Mesenchymal stem cell (in vitro differentiated cells and primary cell): ENCODE results near the gene VEZT.

Source experiments
- DNase-seq: peaks from one replicate; pipeline ENCODE4 v3.0.0-alpha.2; 2013
- H2AFZ ChIP-seq: one replicate; pipeline ENCODE4 v1.6.1; 2013; ENCODE audit warnings: low read depth, mild to moderate bottlenecking, control low read depth, inconsistent platforms, low read length, moderate library complexity
- H2AK5ac ChIP-seq: 2 replicates; pipeline ENCODE4 v1.6.1; 2013; ENCODE audit warnings: low read length, moderate library complexity, mild to moderate bottlenecking, inconsistent platforms; ENCODE audit not compliant: severe bottlenecking
- H2BK120ac ChIP-seq: one replicate; pipeline ENCODE4 v1.6.1; 2013; ENCODE audit warnings: low read depth, mild to moderate bottlenecking, inconsistent platforms, low read length, moderate library complexity
- H2BK12ac ChIP-seq, 2 experiments: one replicate each; pipeline ENCODE4 v1.6.1; 2013; ENCODE audit warnings: inconsistent platforms in 2 of 2, low read length in 2 of 2, mild to moderate bottlenecking in 2 of 2, moderate library complexity in 2 of 2, control low read depth in 1 of 2
- H2BK15ac ChIP-seq: one replicate; pipeline ENCODE4 v1.6.1; 2013; ENCODE audit warnings: mild to moderate bottlenecking, low read depth, inconsistent platforms; ENCODE audit not compliant: poor library complexity, severe bottlenecking
- H2BK5ac ChIP-seq: 2 replicates; pipeline ENCODE4 v1.6.1; 2013; ENCODE audit warnings: low read depth, mild to moderate bottlenecking, low read length, control low read depth, inconsistent platforms; ENCODE audit not compliant: poor library complexity, severe bottlenecking
- H3K14ac ChIP-seq, 2 experiments: one replicate each; pipeline ENCODE4 v1.6.1; 2013; ENCODE audit warnings: inconsistent platforms in 2 of 2, low read length in 2 of 2, control low read depth in 1 of 2, mild to moderate bottlenecking in 1 of 2, moderate library complexity in 1 of 2
- H3K18ac ChIP-seq, 2 experiments: one replicate each; pipeline ENCODE4 v1.6.1; 2013; ENCODE audit warnings: inconsistent platforms in 2 of 2, low read length in 2 of 2, control low read depth in 1 of 2, low read depth in 1 of 2, mild to moderate bottlenecking in 1 of 2
- H3K23ac ChIP-seq, 2 experiments: one replicate each; pipeline ENCODE4 v1.6.1; 2013; ENCODE audit warnings: inconsistent platforms in 2 of 2, low read length in 2 of 2, mild to moderate bottlenecking in 2 of 2, moderate library complexity in 2 of 2, control low read depth in 1 of 2
- H3K27ac ChIP-seq: 2 replicates; pipeline ENCODE4 v1.5.1; 2013; ENCODE audit warnings: mild to moderate bottlenecking, moderate library complexity, low read length, control low read depth, inconsistent platforms; ENCODE audit not compliant: poor library complexity, severe bottlenecking
- H3K27me3 ChIP-seq, 2 experiments: 2 replicates each; pipeline versions ENCODE4 v1.6.1 to v1.7.0; 2013; ENCODE audit warnings: low read length in 2 of 2, mild to moderate bottlenecking in 2 of 2, moderate library complexity in 2 of 2, control low read depth in 1 of 2, inconsistent platforms in 1 of 2; ENCODE audit not compliant: control insufficient read depth in 1 of 2, insufficient read depth in 1 of 2
- H3K36me3 ChIP-seq, 2 experiments: 2 replicates each; pipeline versions ENCODE4 v1.6.1 to v1.7.0; 2013; ENCODE audit warnings: low read length in 2 of 2, control low read depth in 1 of 2, inconsistent platforms in 1 of 2, low read depth in 1 of 2, mild to moderate bottlenecking in 1 of 2; ENCODE audit not compliant: insufficient read depth in 2 of 2, control insufficient read depth in 1 of 2
- H3K4ac ChIP-seq, 2 experiments: one replicate each; pipeline ENCODE4 v1.6.1; 2013; ENCODE audit warnings: inconsistent platforms in 2 of 2, low read length in 2 of 2, mild to moderate bottlenecking in 2 of 2, moderate library complexity in 2 of 2, control low read depth in 1 of 2, low read depth in 1 of 2
- H3K4me1 ChIP-seq: 2 replicates; pipeline ENCODE4 v1.6.1; 2013; ENCODE audit warnings: low read depth, low read length, control low read depth; ENCODE audit not compliant: control insufficient read depth, insufficient read depth
- H3K4me2 ChIP-seq: 2 replicates; pipeline ENCODE4 v1.6.1; 2013; ENCODE audit warnings: low read length, mild to moderate bottlenecking, inconsistent platforms; ENCODE audit not compliant: poor library complexity, severe bottlenecking
- H3K4me3 ChIP-seq, 2 experiments: 2 replicates each; pipeline versions ENCODE4 v1.5.1 to v1.7.0; 2013; ENCODE audit warnings: low read length in 2 of 2, mild to moderate bottlenecking in 2 of 2, control low read depth in 1 of 2, low read depth in 1 of 2; ENCODE audit not compliant: insufficient read depth in 1 of 2
- H3K79me1 ChIP-seq: replicated peaks from 2 replicates; pipeline ENCODE4 v1.6.1; 2013; ENCODE audit warnings: mild to moderate bottlenecking, control low read depth, low read length, inconsistent platforms; ENCODE audit not compliant: poor library complexity, severe bottlenecking
- H3K9ac ChIP-seq: 2 replicates; pipeline ENCODE4 v1.7.0; 2013; ENCODE audit warnings: mild to moderate bottlenecking, low read length, moderate library complexity
- H3K9me3 ChIP-seq: 2 replicates; pipeline ENCODE4 v1.7.0; 2013; ENCODE audit warnings: mild to moderate bottlenecking, low read length; ENCODE audit not compliant: control insufficient read depth
- H4K8ac ChIP-seq: one replicate; pipeline ENCODE4 v1.6.1; 2013; ENCODE audit warnings: inconsistent platforms, mild to moderate bottlenecking, low read length, moderate library complexity
- H4K91ac ChIP-seq: one replicate; pipeline ENCODE4 v1.6.1; 2013; ENCODE audit warnings: mild to moderate bottlenecking, low read length, inconsistent platforms
- WGBS: methylation state at CpG from one replicate; pipeline ENCODE4 v1.1.7; 2013; ENCODE audit warnings: mixed read lengths; 5-methylcytosine and 5-hydroxymethylcytosine counted together

VEZT gene

GRCh38 chr12:95337146-95337545, 119.5 kb downstream of the VEZT start:
- Histone ChIP-seq H3K27me3 (no peaks in the 10 kb centered on the region), H2BK15ac (no peak overlapping the region), H3K9ac (peak overlapping the region; percentile 4), H2AK5ac (no peak overlapping the region), H3K36me3 (no peaks in the 10 kb centered on the region), H3K9me3 (peaks cover 4% of the 10 kb centered on the region), H2AFZ (no peak overlapping the region), H4K91ac (no peak overlapping the region), H2BK5ac (no peak overlapping the region), H3K27ac (no peak overlapping the region), H3K4me3 (no peak overlapping the region), H2BK12ac (no peak overlapping the region), H3K14ac (no peak overlapping the region), H3K4ac (no peak overlapping the region), H3K4me2 (no peak overlapping the region), H3K23ac (no peak overlapping the region), H3K18ac (no peak overlapping the region), H3K79me1 (no peaks in the 10 kb centered on the region), H3K4me1 (no peaks in the 10 kb centered on the region), H4K8ac (no peak overlapping the region), H2BK120ac (no peak overlapping the region)
- 36% methylated on average over 4 of the region's 5 CpGs for WGBS
- no peak for DNase-seq

DNA sequence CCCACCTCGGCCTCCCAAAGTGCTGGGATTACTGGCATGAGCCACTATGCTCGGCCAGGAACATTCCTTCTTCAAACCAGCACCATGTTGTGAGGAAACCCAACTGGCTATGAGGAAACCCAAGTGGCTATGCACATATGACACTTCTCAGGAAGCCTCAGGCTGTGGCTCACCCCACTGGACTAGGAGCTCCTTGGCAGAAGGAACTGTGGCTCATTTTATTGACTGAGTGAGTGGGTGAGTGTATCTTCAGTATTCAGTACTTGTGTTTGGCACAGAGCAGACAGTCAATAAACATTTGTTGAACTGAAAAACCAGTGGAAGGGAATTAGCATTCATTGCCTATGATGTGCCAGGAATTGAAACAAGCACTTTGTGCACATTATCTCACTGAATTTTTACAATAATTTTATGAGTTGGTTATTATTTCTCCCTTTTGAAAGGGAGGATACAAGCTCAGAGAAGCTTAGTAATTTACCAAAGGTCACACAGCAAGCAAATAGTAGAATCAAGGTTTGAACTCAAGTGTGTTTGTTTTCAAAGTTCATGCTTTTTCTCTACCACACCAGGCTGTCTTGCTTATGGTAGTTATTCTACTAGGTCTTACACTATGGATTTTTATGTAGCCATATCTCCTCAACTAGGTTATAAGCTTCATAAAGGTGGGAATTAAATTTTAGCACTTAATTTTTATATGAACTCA, 121.6 kb downstream of the VEZT start:
- Histone ChIP-seq H2BK120ac (no peak overlapping the region), H3K14ac (no peak overlapping the region), H3K36me3 (no peaks in the 10 kb centered on the region), H2BK12ac (no peak overlapping the region), H3K27ac (no peak overlapping the region), H2AK5ac (no peak overlapping the region), H2BK15ac (no peak overlapping the region), H3K4ac (no peak overlapping the region), H3K79me1 (no peaks in the 10 kb centered on the region), H3K4me2 (no peak overlapping the region), H3K27me3 (no peaks in the 10 kb centered on the region), H4K8ac (no peak overlapping the region), H3K18ac (no peak overlapping the region), H3K9me3 (peaks cover 4% of the 10 kb centered on the region), H3K4me3 (no peak overlapping the region), H4K91ac (no peak overlapping the region), H2AFZ (no peak overlapping the region), H2BK5ac (no peak overlapping the region), H3K23ac (no peak overlapping the region), H3K9ac (no peak overlapping the region), H3K4me1 (no peaks in the 10 kb centered on the region)
- no peak for DNase-seq
- WGBS = 76% methylated on average over 2 of the region's 2 CpGs

DNA sequence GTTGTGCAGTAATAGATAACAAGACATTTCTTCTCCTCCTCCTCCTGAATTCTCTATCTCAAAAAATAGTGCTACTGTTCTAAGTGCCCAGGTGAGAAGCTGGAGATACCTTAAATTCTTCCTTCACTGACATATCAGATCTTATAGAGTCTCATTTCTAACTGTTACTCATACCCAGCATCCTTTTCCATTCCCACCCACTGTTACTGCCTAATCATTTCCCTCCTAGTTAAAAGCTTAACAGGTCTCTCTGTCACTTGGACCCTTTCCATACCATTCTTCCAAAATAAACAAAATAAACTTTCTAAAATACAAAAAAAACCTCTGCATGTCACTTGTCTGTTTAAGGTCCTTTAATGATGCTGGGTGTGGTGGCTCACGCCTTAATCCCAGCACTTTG, 124.4 kb downstream of the VEZT start:
- Histone ChIP-seq H3K4me1 (no peaks in the 10 kb centered on the region), H3K9ac (no peak overlapping the region), H3K79me1 (no peaks in the 10 kb centered on the region), H3K23ac (no peak overlapping the region), H3K4ac (no peak overlapping the region), H2BK120ac (no peak overlapping the region), H3K14ac (no peak overlapping the region), H4K91ac (no peak overlapping the region), H2BK5ac (no peak overlapping the region), H3K4me3 (no peak overlapping the region), H3K27ac (no peak overlapping the region), H3K27me3 (no peaks in the 10 kb centered on the region), H3K18ac (no peak overlapping the region), H3K36me3 (no peaks in the 10 kb centered on the region), H2BK12ac (no peak overlapping the region), H4K8ac (no peak overlapping the region), H3K9me3 (peaks cover 4% of the 10 kb centered on the region), H2AK5ac (no peak overlapping the region), H3K4me2 (no peak overlapping the region), H2BK15ac (no peak overlapping the region), H2AFZ (no peak overlapping the region)
- no peak for DNase-seq
- 96% methylated on average over 1 of the region's 1 CpG for WGBS

DNA sequence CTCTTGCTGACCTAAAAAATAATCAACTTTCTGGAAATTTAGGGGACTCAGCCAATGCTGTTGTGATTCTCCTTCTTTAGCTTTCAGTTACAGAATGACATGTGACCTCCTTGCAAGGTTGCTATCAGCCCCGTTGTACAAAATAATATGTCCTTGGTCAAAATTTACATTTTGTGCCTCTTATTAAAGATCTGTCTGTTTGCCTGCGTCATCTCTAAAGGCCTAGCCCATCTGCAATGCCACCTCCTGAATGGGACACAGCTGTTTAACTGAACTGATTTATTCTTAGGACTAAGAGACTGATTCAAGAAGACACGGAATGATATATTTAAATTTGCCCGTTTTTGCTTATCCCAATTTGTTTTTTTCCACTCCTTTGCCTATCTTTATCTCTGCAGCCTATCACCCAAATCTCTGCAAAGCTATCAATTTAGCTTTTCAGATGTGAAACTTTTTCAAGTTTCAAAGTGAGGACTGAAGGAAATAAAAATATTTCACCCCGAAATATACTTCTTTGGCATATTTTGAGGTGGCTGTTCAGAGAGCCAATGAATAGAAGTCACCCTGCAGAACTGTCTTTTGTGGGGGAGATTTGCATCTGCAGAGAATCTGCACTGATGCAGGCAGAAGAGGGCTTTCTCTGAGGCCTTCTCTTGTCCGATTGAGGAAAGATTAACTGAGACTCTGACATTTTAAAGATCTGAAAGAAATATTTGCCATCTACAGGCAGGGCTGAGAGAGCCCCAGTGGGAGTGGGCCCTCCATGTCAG, 126.0 kb downstream of the VEZT start:
- Histone ChIP-seq H3K9me3 (peaks cover 4% of the 10 kb centered on the region), H3K4me2 (no peak overlapping the region), H3K9ac (no peak overlapping the region), H4K91ac (no peak overlapping the region), H3K14ac (no peak overlapping the region), H2AK5ac (no peak overlapping the region), H4K8ac (no peak overlapping the region), H3K79me1 (no peaks in the 10 kb centered on the region), H2BK15ac (no peak overlapping the region), H3K36me3 (no peaks in the 10 kb centered on the region), H2BK120ac (no peak overlapping the region), H2BK5ac (no peak overlapping the region), H2BK12ac (no peak overlapping the region), H3K27me3 (no peaks in the 10 kb centered on the region), H3K4me1 (no peaks in the 10 kb centered on the region), H3K23ac (no peak overlapping the region), H3K4me3 (no peak overlapping the region), H3K27ac (no peak overlapping the region), H3K4ac (no peak overlapping the region), H2AFZ (no peak overlapping the region), H3K18ac (no peak overlapping the region)
- no peak for DNase-seq
- 98% methylated on average over 5 of the region's 6 CpGs for WGBS
